Inferior parietal cortex (tissue), 1 donor: ENCODE data around the gene DCP1A.
"Not testable (repeated sequence)": the region's sequence is repeated elsewhere in the genome, so short reads cannot be mapped to it uniquely, and the experiment has no call there.

Source experiments
- DNase-seq: peaks from one replicate; pipeline ENCODE4 v3.0.0-alpha.2; 2016; ENCODE audit errors: extremely low spot score

DCP1A gene

GRCh38 chr3:53328746-53329145 lies 18.6 kb downstream of the DCP1A start:
- no peak for DNase-seq

DNA sequence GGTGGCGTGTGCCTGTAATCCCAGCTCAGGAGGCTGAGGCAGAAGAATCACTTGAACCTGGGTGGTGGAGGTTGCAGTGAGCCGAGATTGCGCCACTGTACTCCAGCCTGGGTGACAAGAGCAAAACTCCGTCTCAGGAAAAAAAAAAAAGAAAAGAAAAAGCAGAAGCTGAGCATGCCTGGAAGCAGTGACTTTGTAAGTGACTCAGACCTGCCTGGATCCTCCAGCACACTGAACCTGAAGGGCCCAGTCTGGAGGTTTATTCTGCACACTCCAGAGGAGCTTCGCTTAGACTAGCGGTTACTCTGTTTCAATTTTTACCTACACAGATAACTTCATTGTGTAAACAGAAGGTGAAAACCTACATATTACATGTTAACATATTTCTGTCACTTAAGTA lies 19.4 kb downstream of the DCP1A start:
- DNase-seq: not testable (repeated sequence)

GRCh38 chr3:53324105-53324504 lies 23.2 kb downstream of the DCP1A start:
- no peak for DNase-seq

GRCh38 chr3:53320697-53321096 lies 26.6 kb downstream of the DCP1A start:
- DNase-seq: no peak

GRCh38 chr3:53318522-53318921 lies 28.8 kb downstream of the DCP1A start:
- DNase-seq: no peak

DNA sequence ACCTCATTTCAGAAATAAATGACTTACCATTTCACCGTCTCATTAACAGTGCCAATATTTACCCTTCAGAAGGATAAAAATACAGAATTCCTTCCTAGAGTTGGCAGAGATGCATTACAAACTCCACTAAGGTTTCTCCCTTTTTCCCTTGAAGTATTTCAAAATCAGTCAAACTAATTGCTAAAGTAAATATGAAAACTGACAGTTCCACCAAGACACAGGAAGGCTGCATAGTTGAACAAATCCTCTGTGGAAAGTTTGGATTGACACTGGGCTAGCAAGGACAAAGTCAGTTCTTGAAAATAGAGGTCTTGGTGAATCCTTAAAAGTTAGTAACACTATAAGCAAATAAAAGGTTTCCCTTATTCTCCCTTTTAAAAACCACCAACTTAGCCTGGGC lies 34.5 kb downstream of the DCP1A start:
- no peak for DNase-seq

GRCh38 chr3:53311882-53312281 lies 35.5 kb downstream of the DCP1A start:
- no peak for DNase-seq

DNA sequence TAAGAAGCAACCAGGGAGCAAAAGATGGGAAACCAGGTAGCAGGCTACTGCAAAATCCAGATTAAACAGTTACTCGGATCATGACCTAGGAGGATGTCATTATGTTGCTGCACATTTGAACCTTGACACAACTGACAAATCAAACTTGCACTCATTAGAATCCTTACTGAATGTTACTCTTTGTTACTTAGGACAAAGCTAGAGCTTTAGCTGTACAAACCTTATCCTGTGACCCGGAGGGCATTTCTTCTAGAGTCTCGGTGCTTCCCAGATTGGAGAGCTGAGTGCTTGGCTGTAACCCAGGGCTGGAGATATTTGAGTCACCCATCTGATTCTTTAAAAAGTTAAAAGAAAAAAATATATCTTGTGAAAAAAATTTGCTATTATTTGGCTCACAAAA lies 43.4 kb downstream of the DCP1A start:
- DNase-seq: no peak

DNA sequence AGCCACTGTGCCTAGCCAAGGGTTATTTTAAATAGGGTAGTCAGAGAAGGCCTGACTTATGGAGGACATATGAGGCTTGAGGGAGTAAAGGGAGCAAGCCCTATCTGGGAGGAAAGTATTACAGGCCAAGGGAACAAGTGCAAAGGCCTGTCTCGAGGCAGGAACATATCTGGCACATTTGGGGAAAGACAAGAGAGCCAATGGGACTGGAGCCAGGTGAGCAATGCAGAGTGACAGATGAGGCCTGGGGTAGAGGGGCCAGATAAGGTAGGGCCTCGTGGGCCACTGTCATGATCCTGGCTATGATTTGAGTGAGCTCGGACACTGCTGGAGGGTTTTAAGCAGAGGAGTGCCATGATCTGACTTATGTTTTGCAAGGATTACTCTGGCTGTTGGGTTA lies 43.8 kb downstream of the DCP1A start:
- DNase-seq: no peak

DNA sequence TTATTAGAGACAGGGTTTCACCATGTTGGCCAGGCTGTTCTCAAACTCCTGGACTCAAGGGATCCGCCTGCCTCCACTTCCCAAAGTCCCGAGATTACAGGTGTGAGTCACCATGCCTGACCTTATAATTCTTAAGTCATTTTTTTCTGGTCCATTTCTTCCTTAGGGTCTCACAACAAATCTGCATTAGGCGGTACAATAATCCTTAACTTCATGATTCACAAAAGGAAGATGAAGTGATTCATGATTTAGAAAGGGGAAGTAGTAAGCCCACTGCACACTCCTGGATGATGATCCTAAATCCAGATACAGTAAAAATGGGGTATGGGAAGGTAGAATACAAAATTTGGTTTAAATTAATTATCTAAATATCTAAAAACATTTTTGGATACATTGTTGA lies 46.5 kb downstream of the DCP1A start:
- no peak for DNase-seq

GRCh38 chr3:53299611-53300023 lies 47.7 kb downstream of the DCP1A start:
- peak; percentile 79 for DNase-seq

GRCh38 chr3:53295410-53295809 lies 51.9 kb downstream of the DCP1A start:
- no peak for DNase-seq

DNA sequence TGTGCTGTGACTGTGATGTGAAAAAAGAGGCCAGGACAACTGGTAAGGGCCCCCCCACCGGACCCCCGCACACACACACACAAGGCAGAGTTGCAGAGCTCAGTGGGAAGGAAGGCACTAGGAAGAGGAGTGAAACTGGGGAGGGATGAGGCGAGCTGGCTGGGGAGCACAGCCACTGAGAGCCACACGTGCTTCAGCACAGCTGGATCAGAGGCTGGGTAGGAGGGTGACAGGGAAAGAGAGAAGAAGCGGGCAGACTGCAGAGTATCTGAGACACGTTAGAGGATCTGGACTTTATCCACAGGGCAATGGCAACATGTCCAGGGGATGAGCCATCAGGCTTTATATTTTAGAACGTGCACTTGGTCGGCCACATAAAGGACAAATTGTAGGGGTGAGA lies 53.5 kb downstream of the DCP1A start:
- DNase-seq: no peak

GRCh38 chr3:53288214-53288613 lies 59.1 kb downstream of the DCP1A start:
- DNase-seq: no peak

- no peak for DNase-seq
Measured at GRCh38 chr3:53287131-53287629, 60.2 kb downstream of the DCP1A start.

DNA sequence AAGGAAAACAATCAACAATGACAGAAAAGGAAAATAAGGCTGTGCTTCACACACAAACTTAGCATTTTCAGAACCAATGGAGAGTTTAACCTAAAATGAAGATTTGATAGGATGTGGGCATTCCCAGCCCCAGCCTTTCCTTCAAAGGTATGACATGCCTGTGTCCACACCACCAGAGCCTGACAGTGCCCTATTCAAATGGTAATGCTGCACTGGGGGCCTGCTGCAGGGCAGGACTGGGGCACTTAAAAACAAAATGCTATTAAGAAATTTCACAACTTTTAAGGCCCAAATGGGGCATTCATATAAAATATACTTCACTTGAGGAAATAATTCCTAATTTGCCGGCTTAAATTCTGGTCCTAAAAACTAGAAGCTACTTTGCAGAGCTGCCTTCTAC lies 60.6 kb downstream of the DCP1A start:
- no peak for DNase-seq

DNA sequence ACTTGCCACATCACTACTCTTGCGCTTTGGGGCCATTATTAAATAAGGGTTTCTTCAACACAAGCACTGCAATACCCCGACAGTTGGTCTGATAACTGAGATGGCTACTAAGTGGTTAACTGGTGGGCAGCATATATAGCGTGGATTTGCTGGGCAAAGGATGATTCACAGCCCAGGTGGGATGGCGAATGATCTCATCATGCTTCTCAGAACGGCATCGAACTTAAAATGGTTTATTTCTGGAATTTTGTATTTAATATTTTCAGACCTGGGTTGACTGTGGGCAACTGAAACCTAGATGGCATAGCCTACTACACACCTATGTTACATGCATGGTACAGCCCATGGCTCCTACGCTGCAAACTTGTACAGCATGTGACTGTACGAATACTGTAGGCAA lies 64.8 kb downstream of the DCP1A start:
- no peak for DNase-seq

DNA sequence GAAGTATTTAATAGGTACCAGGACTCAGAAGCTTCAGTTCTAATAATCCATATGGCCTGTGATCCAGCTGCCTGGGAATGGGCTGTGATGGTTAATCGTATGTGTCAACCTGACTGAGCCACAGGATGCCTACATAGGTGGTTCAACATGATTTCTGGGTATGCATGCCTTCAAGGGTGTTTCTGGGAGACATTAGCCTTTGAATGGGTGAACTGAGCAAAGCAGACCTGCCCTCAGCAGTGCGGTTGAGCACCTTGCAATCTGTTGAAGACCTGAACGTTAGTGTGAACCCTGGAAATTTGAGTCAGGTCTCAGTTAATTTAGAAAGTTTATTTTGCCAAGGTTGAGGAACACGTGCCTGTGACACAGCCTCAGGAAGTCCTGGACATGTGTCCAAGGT lies 68.7 kb downstream of the DCP1A start:
- no peak for DNase-seq

DNA sequence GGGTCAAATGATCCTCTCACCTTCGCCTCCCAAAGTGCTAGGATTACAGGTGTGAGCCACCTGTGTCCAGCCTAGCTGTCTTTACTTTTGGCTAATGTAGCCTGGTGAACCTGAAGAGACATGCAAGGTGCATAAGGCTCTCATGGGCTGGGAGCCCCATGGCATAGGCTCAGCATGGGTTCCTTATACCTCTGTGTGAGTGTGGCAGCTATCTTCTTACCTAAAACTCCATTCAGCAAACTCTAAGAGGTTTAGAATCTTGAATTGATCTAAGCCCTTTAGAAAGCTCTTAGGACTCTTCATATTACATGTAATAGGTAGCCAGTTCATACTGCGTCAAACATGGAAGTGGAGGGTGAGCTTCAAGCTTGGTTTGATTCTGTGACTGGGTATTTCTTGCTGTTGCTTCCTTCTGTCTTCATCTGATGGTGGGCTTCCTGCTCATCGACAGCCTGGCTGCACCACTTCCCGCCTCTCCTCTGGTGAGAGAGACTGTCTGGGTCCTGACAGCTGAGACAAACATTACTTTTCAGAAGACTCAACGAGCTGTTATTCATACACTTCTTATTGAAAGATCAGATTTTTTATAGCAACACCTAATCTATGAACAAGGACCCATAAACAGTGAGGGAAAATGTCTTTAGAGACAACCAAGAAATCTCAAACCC lies 72.3 kb downstream of the DCP1A start:
- no peak for DNase-seq

DNA sequence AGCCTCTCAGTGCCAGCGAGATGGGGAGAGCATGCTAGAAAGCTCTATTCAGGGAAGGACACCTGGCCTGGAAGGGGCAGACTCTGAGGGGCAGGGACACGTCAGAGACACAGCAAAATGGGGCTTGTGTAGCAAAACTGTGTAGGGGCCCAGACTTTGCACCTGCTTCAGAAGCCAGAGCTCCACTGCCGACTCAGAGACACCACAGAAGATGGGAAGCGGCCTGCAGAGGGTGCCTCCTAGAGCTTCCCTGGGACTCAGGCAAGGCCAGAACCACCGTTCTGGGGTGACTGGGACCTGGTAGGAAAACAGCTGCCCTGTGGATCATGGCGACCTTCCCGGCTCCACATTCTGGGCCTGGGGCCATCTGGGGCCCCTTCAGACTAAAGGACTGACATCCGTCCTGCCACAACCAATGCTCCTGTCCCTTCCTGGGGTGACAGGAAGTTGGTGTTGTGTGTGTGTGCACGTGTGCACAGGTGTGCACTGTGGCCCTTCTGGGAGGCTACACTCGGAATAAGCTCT lies 74.1 kb downstream of the DCP1A start:
- no peak for DNase-seq

GRCh38 chr3:53269888-53270880 lies 77.2 kb downstream of the DCP1A start:
- DNase-seq: peak; percentile 81

GRCh38 chr3:53269193-53269592 lies 78.2 kb downstream of the DCP1A start:
- not testable (repeated sequence) for DNase-seq

DNA sequence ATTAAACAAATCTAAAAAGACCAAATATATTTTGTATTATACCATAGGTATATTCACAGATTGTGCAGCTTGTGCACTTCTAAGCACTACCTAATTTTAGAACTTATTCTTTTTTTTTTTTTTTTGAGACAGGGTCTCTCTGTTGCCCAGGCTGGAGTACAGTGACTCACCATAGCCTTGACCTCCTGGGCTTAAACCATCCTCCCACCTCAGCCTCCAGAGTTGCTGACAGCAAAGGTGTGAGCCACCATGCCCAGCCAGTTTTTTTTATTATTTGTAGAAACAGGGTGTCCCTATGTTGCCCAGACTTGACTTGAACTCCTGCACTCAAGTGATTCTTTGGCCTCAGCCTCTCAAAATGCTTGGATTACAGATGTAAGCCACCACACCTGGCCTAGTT lies 79.6 kb downstream of the DCP1A start:
- DNase-seq: no peak
